SK-N-SH (cell line): Measurements from ENCODE around the gene MAN1B1. TPM values are rescaled to one million over a fixed set of nuclear protein-coding genes. Genes with fewer than 3 reads are reported as not detected.

Experiments
- CTCF ChIA-PET: fragments of 300-600, 350-600 bp; formaldehyde crosslinking; extraction: SDS; loops from one replicate; lab custom pipeline; 2021; lab: Yijun Ruan, JAX
- POLR2A ChIA-PET: fragments of 350-600 bp; sonication (Branson Sonifier 250); formaldehyde crosslinking; extraction: SDS; loops from one replicate; lab custom pipeline; 2020; ENCODE audit warnings: antibody characterized with exemption, inconsistent platforms; lab: Yijun Ruan, JAX
- DNase-seq: peaks from one replicate; pipeline ENCODE4 v3.0.0; 2012
- H2AFZ ChIP-seq: fragments of 200-600 bp; sonication (generic); 2 replicates; pipeline ENCODE4 v1.8.1; 2016; ENCODE audit warnings: antibody characterized with exemption, mild to moderate bottlenecking, low read depth
- H3F3A ChIP-seq: fragments of 200-600 bp; sonication (generic); replicated peaks from 2 replicates; pipeline ENCODE3; 2016; ENCODE audit warnings: antibody characterized with exemption, mild to moderate bottlenecking; ENCODE audit not compliant: insufficient read depth
- H3K27ac ChIP-seq, 2 experiments: fragments of 200-500 bp in 1 of 2; fragments of 200-600 bp in 1 of 2; sonication (Bioruptor generic) in 1 of 2; sonication (generic), shearing (Covaris generic) in 1 of 2; 2 replicates each; pipeline versions ENCODE4 v1.5.1 to v1.6.1; 2014 to 2016; ENCODE audit warnings: low read depth in 2 of 2, inconsistent platforms in 1 of 2, low read length in 1 of 2, mild to moderate bottlenecking in 1 of 2, mixed read lengths in 1 of 2
- H3K27me3 ChIP-seq: fragments of 200-600 bp; sonication (generic), shearing (Covaris generic); 2 replicates; pipeline ENCODE4 v1.6.1; 2016; ENCODE audit warnings: mixed run types; ENCODE audit not compliant: insufficient read depth
- H3K36me3 ChIP-seq, 2 experiments: fragments of 200-500 bp in 1 of 2; fragments of 200-600 bp in 1 of 2; sonication (Bioruptor generic) in 1 of 2; sonication (generic) in 1 of 2; replicated peaks in 1 of 2; 2 replicates each; pipeline versions ENCODE3 to v1.5.1; 2014 to 2016; ENCODE audit warnings: low read length in 1 of 2, mild to moderate bottlenecking in 1 of 2; ENCODE audit not compliant: insufficient read depth in 2 of 2, control insufficient read depth in 1 of 2
- H3K4me1 ChIP-seq, 2 experiments: fragments of 200-500 bp in 1 of 2; fragments of 200-600 bp in 1 of 2; sonication (Bioruptor generic) in 1 of 2; sonication (generic), shearing (Covaris generic) in 1 of 2; 2 replicates each; pipeline versions ENCODE4 v1.5.1 to v1.6.1; 2014 to 2016; ENCODE audit warnings: low read depth in 1 of 2, low read length in 1 of 2, mixed run types in 1 of 2; ENCODE audit not compliant: insufficient read depth in 2 of 2, control insufficient read depth in 1 of 2
- H3K4me2 ChIP-seq: fragments of 200-600 bp; sonication (generic), shearing (Covaris generic); 2 replicates; pipeline ENCODE4 v1.6.1; 2017; ENCODE audit warnings: mixed run types
- H3K4me3 ChIP-seq, 2 experiments: fragments of 200-500 bp in 1 of 2; fragments of 200-600 bp in 1 of 2; sonication (Bioruptor generic) in 1 of 2; sonication (generic), shearing (Covaris generic) in 1 of 2; 2 replicates each; pipeline versions ENCODE4 v1.5.1 to v1.8.1; 2014 to 2016; ENCODE audit warnings: low read depth in 2 of 2, inconsistent platforms in 1 of 2, low read length in 1 of 2, mild to moderate bottlenecking in 1 of 2, mixed read lengths in 1 of 2, moderate library complexity in 1 of 2
- H3K79me2 ChIP-seq: fragments of 200-600 bp; sonication (generic); 2 replicates; pipeline ENCODE4 v1.8.1; 2017; ENCODE audit warnings: mild to moderate bottlenecking; ENCODE audit not compliant: insufficient read depth
- H3K9ac ChIP-seq: fragments of 200-600 bp; sonication (generic); 2 replicates; pipeline ENCODE4 v1.6.1; 2017; ENCODE audit warnings: mixed run types
- H3K9me2 ChIP-seq: fragments of 200-600 bp; sonication (generic); 2 replicates; pipeline ENCODE4 v1.6.1; 2017; ENCODE audit warnings: mixed run types
- H3K9me3 ChIP-seq: fragments of 200-600 bp; sonication (generic); 2 replicates; pipeline ENCODE4 v1.6.1; 2017; ENCODE audit warnings: mixed run types, mild to moderate bottlenecking, moderate library complexity
- H4K20me1 ChIP-seq: fragments of 200-600 bp; sonication (generic); 2 replicates; pipeline ENCODE4 v1.6.1; 2017; ENCODE audit warnings: mild to moderate bottlenecking, mixed run types; ENCODE audit not compliant: insufficient read depth
- ELF1 ChIP-seq: IDR thresholded peaks from 2 replicates; pipeline ENCODE4 v1.4.0; 2012
- EP300 ChIP-seq, 2 experiments: IDR thresholded peaks; 2 replicates each; pipeline versions ENCODE4 v1.4.0 to v1.6.1; 2012; ENCODE audit warnings: borderline replicate concordance in 1 of 2, low read depth in 1 of 2, low read length in 1 of 2
- FOSL2 ChIP-seq: IDR thresholded peaks from 2 replicates; pipeline ENCODE4 v1.4.0; 2012; ENCODE audit warnings: low read depth, mild to moderate bottlenecking, moderate library complexity, borderline replicate concordance
- FOXM1 ChIP-seq: IDR thresholded peaks from 2 replicates; pipeline ENCODE4 v1.4.0; 2012; ENCODE audit warnings: low read depth, mild to moderate bottlenecking
- JUND ChIP-seq: IDR thresholded peaks from 2 replicates; pipeline ENCODE4 v1.4.0; 2012
- MXI1 ChIP-seq: IDR thresholded peaks from 2 replicates; pipeline ENCODE4 v1.6.1; 2012; ENCODE audit warnings: mild to moderate bottlenecking, low read depth, low read length, improper control_type of control experiment
- NFIC ChIP-seq: IDR thresholded peaks from 2 replicates; pipeline ENCODE4 v1.4.0; 2012; ENCODE audit warnings: borderline replicate concordance
- POLR2AphosphoS5 ChIP-seq: IDR thresholded peaks from 2 replicates; pipeline ENCODE4 v1.6.1; 2012; ENCODE audit warnings: low read depth, low read length
- RAD21 ChIP-seq: IDR thresholded peaks from 2 replicates; pipeline ENCODE4 v1.6.1; 2012; ENCODE audit warnings: mild to moderate bottlenecking, low read length
- RXRA ChIP-seq: IDR thresholded peaks from 2 replicates; pipeline ENCODE4 v1.4.0; 2012; ENCODE audit warnings: low read depth, mild to moderate bottlenecking, borderline replicate concordance
- TAF1 ChIP-seq: IDR thresholded peaks from 2 replicates; pipeline ENCODE4 v1.6.1; 2012; ENCODE audit warnings: low read depth, mild to moderate bottlenecking, low read length, moderate library complexity, borderline replicate concordance
- TEAD4 ChIP-seq: IDR thresholded peaks from 2 replicates; pipeline ENCODE4 v1.4.0; 2012; ENCODE audit warnings: mild to moderate bottlenecking, borderline replicate concordance; ENCODE audit not compliant: insufficient read depth
- WGBS: methylation state at CpG from one replicate; pipeline ENCODE4 v1.1.6; 2017; ENCODE audit warnings: low lambda C conversion rate; 5-methylcytosine and 5-hydroxymethylcytosine counted together
- polyA plus RNA-seq, 3 experiments: library from polyadenylated mRNA; depleted of rRNA; stranded (reverse); fragments of >200 nt; gene quantifications; 2 replicates each; pipeline ENCODE4 v1.2.3, GENCODE V29; 2012
- TF ChIP-seq, protein P1 (sequence below): fragments of 150-350 bp; IDR thresholded peaks from 2 replicates; pipeline ENCODE4 v1.6.1; 2017; ENCODE audit warnings: antibody characterized with exemption, low read length, low read depth, borderline replicate concordance
- TF ChIP-seq, protein P2 (sequence below): fragments of 150-350 bp; IDR thresholded peaks from 2 replicates; pipeline ENCODE4 v1.6.1; 2016; ENCODE audit warnings: mild to moderate bottlenecking, low read depth, low read length
- TF ChIP-seq, protein P3 (sequence below): IDR thresholded peaks from 2 replicates; pipeline ENCODE4; 2012

The MAN1B1 gene
- polyA plus RNA-seq, 1 of the 3 experiments (the other 2 are of a cell fraction) = 57.8 TPM

- TF ChIP-seq, protein P1, sequence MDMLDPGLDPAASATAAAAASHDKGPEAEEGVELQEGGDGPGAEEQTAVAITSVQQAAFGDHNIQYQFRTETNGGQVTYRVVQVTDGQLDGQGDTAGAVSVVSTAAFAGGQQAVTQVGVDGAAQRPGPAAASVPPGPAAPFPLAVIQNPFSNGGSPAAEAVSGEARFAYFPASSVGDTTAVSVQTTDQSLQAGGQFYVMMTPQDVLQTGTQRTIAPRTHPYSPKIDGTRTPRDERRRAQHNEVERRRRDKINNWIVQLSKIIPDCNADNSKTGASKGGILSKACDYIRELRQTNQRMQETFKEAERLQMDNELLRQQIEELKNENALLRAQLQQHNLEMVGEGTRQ = peak; percentile 89
- TF ChIP-seq, all 33 proteins: peak for 5
Measured at GRCh38 chr9:137114613-137115393, 28.0 kb downstream of the MAN1B1 start, which contains the start of gene DPP7 (continued).

- 92% methylated on average over 9 of the region's 21 CpGs for WGBS
- Histone ChIP-seq H3K4me2 (peak overlapping the region; percentile 94), H3K36me3 (peaks cover 0 to 19% of the 10 kb centered on the region in 2 experiments), H3K4me1 (peaks cover 0 to 10% of the 10 kb centered on the region in 2 experiments; a peak in 1 of 4 replicates), H3K4me3 (peak overlapping the region in 1 of 2 experiments; percentile 58; a peak in 3 of 4 replicates), H3K27me3 (no peaks in the 10 kb centered on the region), H3K27ac (no peak overlapping the region), H2AFZ (no peak overlapping the region), H3K9me3 (no peaks in the 10 kb centered on the region), H4K20me1 (no peaks in the 10 kb centered on the region), H3F3A (no peaks in the 10 kb centered on the region), H3K79me2 (no peaks in the 10 kb centered on the region), H3K9ac (no peak overlapping the region), H3K9me2 (no peaks in the 10 kb centered on the region)
- ChIA-PET CTCF (interaction anchor here (0.8 to 4.4 kb wide), 6 partner anchors 22 to 121 kb away, joined by 3 to 27 read pairs (median 4); partner anchors contain the start of genes NPDC1 and RNF224), POLR2A (interaction anchor here (0.7 to 1.2 kb wide), 5 partner anchors 14 to 114 kb away, joined by 3 to 5 read pairs (median 3); no protein-coding TSS in a partner anchor)
- TF ChIP-seq TEAD4 (no peak), MXI1 (no peak), JUND (no peak), TAF1 (no peak), NFIC (no peak)
- TF ChIP-seq, protein P2, sequence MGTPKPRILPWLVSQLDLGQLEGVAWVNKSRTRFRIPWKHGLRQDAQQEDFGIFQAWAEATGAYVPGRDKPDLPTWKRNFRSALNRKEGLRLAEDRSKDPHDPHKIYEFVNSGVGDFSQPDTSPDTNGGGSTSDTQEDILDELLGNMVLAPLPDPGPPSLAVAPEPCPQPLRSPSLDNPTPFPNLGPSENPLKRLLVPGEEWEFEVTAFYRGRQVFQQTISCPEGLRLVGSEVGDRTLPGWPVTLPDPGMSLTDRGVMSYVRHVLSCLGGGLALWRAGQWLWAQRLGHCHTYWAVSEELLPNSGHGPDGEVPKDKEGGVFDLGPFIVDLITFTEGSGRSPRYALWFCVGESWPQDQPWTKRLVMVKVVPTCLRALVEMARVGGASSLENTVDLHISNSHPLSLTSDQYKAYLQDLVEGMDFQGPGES = no peak
- DNase-seq = peak; percentile 41
Measured at GRCh38 chr9:137115394-137116026, 28.7 kb downstream of the MAN1B1 start.

- no peaks in the 10 kb centered on the region for H4K20me1 ChIP-seq
- H3K4me1 ChIP-seq = peaks cover 0 to 10% of the 10 kb centered on the region in 2 experiments; a peak in 1 of 4 replicates
- 100% methylated on average over 2 of the region's 6 CpGs for WGBS
- no peak overlapping the region for H2AFZ ChIP-seq
- H3K9me3 ChIP-seq = no peaks in the 10 kb centered on the region
- TF ChIP-seq TAF1 (no peak), RAD21 (no peak), FOSL2 (no peak), RXRA (no peak), POLR2AphosphoS5 (no peak), FOXM1 (no peak), ELF1 (no peak), EP300 (IDR thresholded peaks at IDR 0.05; ENCODE audit: borderline replicate concordance in 1 of 2, low read depth in 1 of 2, low read length in 1 of 2) (no peak)
- TF ChIP-seq, protein P3, sequence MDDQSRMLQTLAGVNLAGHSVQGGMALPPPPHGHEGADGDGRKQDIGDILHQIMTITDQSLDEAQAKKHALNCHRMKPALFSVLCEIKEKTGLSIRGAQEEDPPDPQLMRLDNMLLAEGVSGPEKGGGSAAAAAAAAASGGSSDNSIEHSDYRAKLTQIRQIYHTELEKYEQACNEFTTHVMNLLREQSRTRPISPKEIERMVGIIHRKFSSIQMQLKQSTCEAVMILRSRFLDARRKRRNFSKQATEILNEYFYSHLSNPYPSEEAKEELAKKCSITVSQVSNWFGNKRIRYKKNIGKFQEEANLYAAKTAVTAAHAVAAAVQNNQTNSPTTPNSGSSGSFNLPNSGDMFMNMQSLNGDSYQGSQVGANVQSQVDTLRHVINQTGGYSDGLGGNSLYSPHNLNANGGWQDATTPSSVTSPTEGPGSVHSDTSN = no peak
- TF ChIP-seq, protein P2 = no peak
- ChIA-PET CTCF (interaction anchor here (1.4 to 4.4 kb wide), 4 partner anchors 22 to 120 kb away, joined by 4 to 27 read pairs (median 10); partner anchors contain the start of genes NPDC1 and RNF224), POLR2A (no interaction called here)
- no peaks in the 10 kb centered on the region for H3K27me3 ChIP-seq
- H3K36me3 ChIP-seq = peaks cover 0 to 15% of the 10 kb centered on the region in 2 experiments
- H3K9ac ChIP-seq = no peak overlapping the region
- no peak overlapping the region for H3K4me3 ChIP-seq
- no peak overlapping the region for H3K27ac ChIP-seq
- DNase-seq = no peak
- no peak overlapping the region for H3K4me2 ChIP-seq
- H3K9me2 ChIP-seq = no peaks in the 10 kb centered on the region
- no peaks in the 10 kb centered on the region for H3F3A ChIP-seq
- H3K79me2 ChIP-seq = no peaks in the 10 kb centered on the region
Measured at GRCh38 chr9:137116027-137116507, 29.3 kb downstream of the MAN1B1 start.
